HCT116 (cell line): ENCODE data around the gene RTN4RL1. TPM values are rescaled to one million over a fixed set of nuclear protein-coding genes. Genes with fewer than 3 reads are reported as not detected.

Experiments used
- ATAC-seq: fragments of 200-7000 bp; cut with Tn5 transposase; 2 replicates; pipeline ENCODE4 v1.9.1; 2020; ENCODE audit warnings: mild to moderate bottlenecking, moderate library complexity
- BruUV-seq: library from RNA; stranded (reverse); fragments of 400-500 nt; replicated peaks from 2 replicates; lab custom pipeline; 2021; lab: Mats Ljungman, UMichigan
- CTCF ChIA-PET: fragments of 300-600 bp; sonication (Branson Sonifier 250); formaldehyde crosslinking; loops from one replicate; lab custom pipeline; 2021; ENCODE audit warnings: antibody characterized with exemption; lab: Charles Lee
- POLR2A ChIA-PET: fragments of 300-600, 350-600 bp; sonication (Branson Sonifier 250); formaldehyde crosslinking; loops from one replicate; lab custom pipeline; 2021; ENCODE audit warnings: antibody characterized with exemption; lab: Charles Lee
- RAD21 ChIA-PET, 2 experiments: fragments of 300-600 bp; sonication (Branson Sonifier 250); formaldehyde crosslinking; loops; one replicate each; lab custom pipeline; 2023; ENCODE audit warnings: low total read pairs in 2 of 2; ENCODE audit not compliant: uncharacterized antibody in 2 of 2, unreplicated experiment in 2 of 2, low non-redundant PET in 1 of 2; lab: Charles Lee
- DNase-seq: peaks from one replicate; pipeline ENCODE4 v3.0.0-alpha.2; 2010; ENCODE audit warnings: low read depth, low spot score
- H2AFZ ChIP-seq: fragments of 200-600 bp; shearing (Covaris generic), sonication (generic); 2 replicates; pipeline ENCODE4 v1.6.1; 2017; ENCODE audit warnings: low read depth, mixed run types, mixed read lengths, antibody characterized with exemption, low read length; ENCODE audit not compliant: poor library complexity, severe bottlenecking
- H3K27ac ChIP-seq: 2 replicates; pipeline ENCODE4 v1.5.1; 2012; ENCODE audit warnings: low read depth, low read length
- H3K27me3 ChIP-seq: fragments of 200-600 bp; sonication (generic); 2 replicates; pipeline ENCODE4 v1.6.1; 2016; ENCODE audit warnings: mixed run types, low read length, mixed read lengths; ENCODE audit not compliant: insufficient read depth
- H3K36me3 ChIP-seq, 2 experiments: fragments of 200-500 bp in 1 of 2; fragments of 200-600 bp in 1 of 2; sonication (Bioruptor generic) in 1 of 2; sonication (generic) in 1 of 2; 2 replicates each; pipeline versions ENCODE4 v1.5.1 to v1.6.1; 2014 to 2016; ENCODE audit warnings: low read length in 2 of 2, inconsistent platforms in 1 of 2, mixed read lengths in 1 of 2, mixed run types in 1 of 2; ENCODE audit not compliant: insufficient read depth in 2 of 2, control insufficient read depth in 1 of 2
- H3K4me1 ChIP-seq, 2 experiments: fragments of 200-600 bp in 1 of 2; sonication (generic) in 1 of 2; 2 replicates each; pipeline versions ENCODE4 v1.5.1 to v1.6.1; 2012 to 2017; ENCODE audit warnings: low read length in 2 of 2, inconsistent platforms in 1 of 2, mild to moderate bottlenecking in 1 of 2, mixed read lengths in 1 of 2, mixed run types in 1 of 2, moderate library complexity in 1 of 2; ENCODE audit not compliant: insufficient read depth in 2 of 2, control insufficient read depth in 1 of 2
- H3K4me2 ChIP-seq: fragments of 200-600 bp; sonication (generic); 2 replicates; pipeline ENCODE4 v1.6.1; 2017; ENCODE audit warnings: mixed run types, low read length, mixed read lengths
- H3K4me3 ChIP-seq, 2 experiments: fragments of 200-600 bp in 1 of 2; sonication (generic) in 1 of 2; replicated peaks in 1 of 2; 2 replicates each; pipeline ENCODE4 v1.5.1; 2011 to 2016; ENCODE audit warnings: low read length in 2 of 2, control low read depth in 1 of 2, low read depth in 1 of 2, mild to moderate bottlenecking in 1 of 2, mixed read lengths in 1 of 2, mixed run types in 1 of 2
- H3K79me2 ChIP-seq: fragments of 200-600 bp; sonication (generic); 2 replicates; pipeline ENCODE4 v1.6.1; 2017; ENCODE audit warnings: mild to moderate bottlenecking, mixed run types, low read length, moderate library complexity, mixed read lengths; ENCODE audit not compliant: insufficient read depth
- H3K9ac ChIP-seq: fragments of 200-600 bp; sonication (generic); 2 replicates; pipeline ENCODE4 v1.6.1; 2016; ENCODE audit warnings: low read length, mixed read lengths
- H3K9me2 ChIP-seq: fragments of 200-600 bp; sonication (generic), shearing (Covaris generic); 2 replicates; pipeline ENCODE4 v1.6.1; 2017; ENCODE audit warnings: mixed run types, mild to moderate bottlenecking, moderate library complexity; ENCODE audit not compliant: insufficient read depth
- H3K9me3 ChIP-seq, 2 experiments: fragments of 200-500 bp in 1 of 2; fragments of 200-600 bp in 1 of 2; sonication (Bioruptor generic) in 1 of 2; sonication (generic) in 1 of 2; 2 replicates each; pipeline ENCODE4 v1.6.1; 2014 to 2017; ENCODE audit warnings: low read length in 2 of 2, mixed read lengths in 2 of 2, inconsistent platforms in 1 of 2, low read depth in 1 of 2, mild to moderate bottlenecking in 1 of 2, mixed run types in 1 of 2, moderate library complexity in 1 of 2; ENCODE audit not compliant: control insufficient read depth in 1 of 2, insufficient read depth in 1 of 2
- H4K20me1 ChIP-seq: fragments of 200-600 bp; sonication (generic), shearing (Covaris generic); 2 replicates; pipeline ENCODE4 v1.6.1; 2017; ENCODE audit warnings: mixed run types, mild to moderate bottlenecking, moderate library complexity; ENCODE audit not compliant: insufficient read depth
- CBX3 ChIP-seq: IDR thresholded peaks from 2 replicates; pipeline ENCODE4 v1.6.1; 2012; ENCODE audit warnings: low read depth
- ELF1 ChIP-seq: IDR thresholded peaks from 2 replicates; pipeline ENCODE4 v1.6.1; 2012; ENCODE audit warnings: low read depth, borderline replicate concordance
- JUND ChIP-seq: IDR thresholded peaks from 2 replicates; pipeline ENCODE4 v1.6.1; 2012
- POLR2A ChIP-seq: IDR thresholded peaks from 2 replicates; pipeline ENCODE4 v1.7.0; 2011; ENCODE audit warnings: borderline replicate concordance; ENCODE audit not compliant: insufficient read depth, insufficient read length; ENCODE audit errors: extremely low read depth
- POLR2AphosphoS5 ChIP-seq: IDR thresholded peaks from 2 replicates; pipeline ENCODE4 v1.6.1; 2011; ENCODE audit warnings: mild to moderate bottlenecking, low read depth, low read length, moderate library complexity
- RAD21 ChIP-seq: IDR thresholded peaks from 2 replicates; pipeline ENCODE4 v1.6.1; 2012; ENCODE audit warnings: low read depth, mild to moderate bottlenecking
- SIN3A ChIP-seq: IDR thresholded peaks from 2 replicates; pipeline ENCODE4 v1.6.1; 2012; ENCODE audit warnings: low read depth
- SP1 ChIP-seq: IDR thresholded peaks from 2 replicates; pipeline ENCODE4 v1.6.1; 2012; ENCODE audit warnings: low read depth
- SRF ChIP-seq: IDR thresholded peaks from 2 replicates; pipeline ENCODE4 v1.6.1; 2012; ENCODE audit warnings: low read depth
- intact Hi-C: fragments of 100-400 bp; cut with micrococcal nuclease; formaldehyde crosslinking; loops from 2 replicates; pipeline ENCODE4 v1.10.0; 2022
- total RNA-seq: library from RNA; stranded (reverse); gene quantifications from one replicate; pipeline ENCODE4 v1.2.1, GENCODE V29; 2021; ENCODE audit not compliant: unreplicated experiment
- TF ChIP-seq, protein P1 (sequence below): IDR thresholded peaks from 2 replicates; pipeline ENCODE4 v1.6.1; 2011; ENCODE audit warnings: mild to moderate bottlenecking, low read length, moderate library complexity; ENCODE audit not compliant: insufficient replicate concordance; ENCODE audit errors: extremely low read depth
- TF ChIP-seq, protein P2 (sequence below): IDR thresholded peaks from 2 replicates; pipeline ENCODE4 v1.6.1; 2012; ENCODE audit warnings: low read depth
- TF ChIP-seq, protein P3 (sequence below), 3 experiments: fragments of 200-600 bp in 1 of 3; sonication (generic) in 1 of 3; IDR thresholded peaks in 2 of 3; conservative IDR thresholded peaks in 1 of 3; 2 replicates each; pipeline ENCODE4 v1.5.1; 2012 to 2017; ENCODE audit warnings: low read depth in 2 of 3, low read length in 2 of 3, antibody characterized with exemption in 1 of 3, borderline replicate concordance in 1 of 3, control low read depth in 1 of 3, mild to moderate bottlenecking in 1 of 3, mixed read lengths in 1 of 3, mixed run types in 1 of 3, moderate library complexity in 1 of 3; ENCODE audit not compliant: insufficient read depth in 1 of 3

Gene RTN4RL1
- total RNA-seq, 1 experiment from 2014 or later: 3.7 TPM

DNA sequence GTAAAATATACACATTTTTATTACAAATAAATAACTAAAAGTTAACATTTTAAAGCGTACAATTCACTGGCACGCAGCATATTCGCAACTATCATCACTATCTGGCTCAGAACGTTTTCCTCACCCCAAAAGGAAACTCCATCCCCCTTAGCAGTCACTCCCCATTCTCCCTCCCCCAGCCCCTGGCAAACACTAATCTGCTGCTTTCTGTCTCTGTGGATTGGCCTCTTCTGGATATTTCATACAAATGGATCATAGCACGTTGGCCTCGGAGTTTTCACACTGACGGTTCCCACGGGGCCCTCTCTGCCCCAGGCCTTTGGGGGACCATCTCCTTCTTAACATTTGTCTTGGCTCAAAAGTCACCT is 64.6 kb downstream of the RTN4RL1 start:
- POLR2A ChIA-PET: no interaction called here
- H3K79me2 ChIP-seq: no peaks in the 10 kb centered on the region

More for the DNA sequence above, 64.6 kb downstream of the RTN4RL1 start:
- TF ChIP-seq, protein P1, sequence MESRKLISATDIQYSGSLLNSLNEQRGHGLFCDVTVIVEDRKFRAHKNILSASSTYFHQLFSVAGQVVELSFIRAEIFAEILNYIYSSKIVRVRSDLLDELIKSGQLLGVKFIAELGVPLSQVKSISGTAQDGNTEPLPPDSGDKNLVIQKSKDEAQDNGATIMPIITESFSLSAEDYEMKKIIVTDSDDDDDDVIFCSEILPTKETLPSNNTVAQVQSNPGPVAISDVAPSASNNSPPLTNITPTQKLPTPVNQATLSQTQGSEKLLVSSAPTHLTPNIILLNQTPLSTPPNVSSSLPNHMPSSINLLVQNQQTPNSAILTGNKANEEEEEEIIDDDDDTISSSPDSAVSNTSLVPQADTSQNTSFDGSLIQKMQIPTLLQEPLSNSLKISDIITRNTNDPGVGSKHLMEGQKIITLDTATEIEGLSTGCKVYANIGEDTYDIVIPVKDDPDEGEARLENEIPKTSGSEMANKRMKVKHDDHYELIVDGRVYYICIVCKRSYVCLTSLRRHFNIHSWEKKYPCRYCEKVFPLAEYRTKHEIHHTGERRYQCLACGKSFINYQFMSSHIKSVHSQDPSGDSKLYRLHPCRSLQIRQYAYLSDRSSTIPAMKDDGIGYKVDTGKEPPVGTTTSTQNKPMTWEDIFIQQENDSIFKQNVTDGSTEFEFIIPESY: no peak
- TF ChIP-seq, protein P2, sequence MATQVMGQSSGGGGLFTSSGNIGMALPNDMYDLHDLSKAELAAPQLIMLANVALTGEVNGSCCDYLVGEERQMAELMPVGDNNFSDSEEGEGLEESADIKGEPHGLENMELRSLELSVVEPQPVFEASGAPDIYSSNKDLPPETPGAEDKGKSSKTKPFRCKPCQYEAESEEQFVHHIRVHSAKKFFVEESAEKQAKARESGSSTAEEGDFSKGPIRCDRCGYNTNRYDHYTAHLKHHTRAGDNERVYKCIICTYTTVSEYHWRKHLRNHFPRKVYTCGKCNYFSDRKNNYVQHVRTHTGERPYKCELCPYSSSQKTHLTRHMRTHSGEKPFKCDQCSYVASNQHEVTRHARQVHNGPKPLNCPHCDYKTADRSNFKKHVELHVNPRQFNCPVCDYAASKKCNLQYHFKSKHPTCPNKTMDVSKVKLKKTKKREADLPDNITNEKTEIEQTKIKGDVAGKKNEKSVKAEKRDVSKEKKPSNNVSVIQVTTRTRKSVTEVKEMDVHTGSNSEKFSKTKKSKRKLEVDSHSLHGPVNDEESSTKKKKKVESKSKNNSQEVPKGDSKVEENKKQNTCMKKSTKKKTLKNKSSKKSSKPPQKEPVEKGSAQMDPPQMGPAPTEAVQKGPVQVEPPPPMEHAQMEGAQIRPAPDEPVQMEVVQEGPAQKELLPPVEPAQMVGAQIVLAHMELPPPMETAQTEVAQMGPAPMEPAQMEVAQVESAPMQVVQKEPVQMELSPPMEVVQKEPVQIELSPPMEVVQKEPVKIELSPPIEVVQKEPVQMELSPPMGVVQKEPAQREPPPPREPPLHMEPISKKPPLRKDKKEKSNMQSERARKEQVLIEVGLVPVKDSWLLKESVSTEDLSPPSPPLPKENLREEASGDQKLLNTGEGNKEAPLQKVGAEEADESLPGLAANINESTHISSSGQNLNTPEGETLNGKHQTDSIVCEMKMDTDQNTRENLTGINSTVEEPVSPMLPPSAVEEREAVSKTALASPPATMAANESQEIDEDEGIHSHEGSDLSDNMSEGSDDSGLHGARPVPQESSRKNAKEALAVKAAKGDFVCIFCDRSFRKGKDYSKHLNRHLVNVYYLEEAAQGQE: no peak
- no peak for TF ChIP-seq SRF
- TF ChIP-seq POLR2AphosphoS5: no peak
- TF ChIP-seq POLR2A: no peak
- TF ChIP-seq CBX3: no peak
- TF ChIP-seq SP1: no peak
- TF ChIP-seq JUND: no peak
- TF ChIP-seq RAD21: no peak
- TF ChIP-seq SIN3A: no peak
- no peak for TF ChIP-seq ELF1
- TF ChIP-seq, protein P3, sequence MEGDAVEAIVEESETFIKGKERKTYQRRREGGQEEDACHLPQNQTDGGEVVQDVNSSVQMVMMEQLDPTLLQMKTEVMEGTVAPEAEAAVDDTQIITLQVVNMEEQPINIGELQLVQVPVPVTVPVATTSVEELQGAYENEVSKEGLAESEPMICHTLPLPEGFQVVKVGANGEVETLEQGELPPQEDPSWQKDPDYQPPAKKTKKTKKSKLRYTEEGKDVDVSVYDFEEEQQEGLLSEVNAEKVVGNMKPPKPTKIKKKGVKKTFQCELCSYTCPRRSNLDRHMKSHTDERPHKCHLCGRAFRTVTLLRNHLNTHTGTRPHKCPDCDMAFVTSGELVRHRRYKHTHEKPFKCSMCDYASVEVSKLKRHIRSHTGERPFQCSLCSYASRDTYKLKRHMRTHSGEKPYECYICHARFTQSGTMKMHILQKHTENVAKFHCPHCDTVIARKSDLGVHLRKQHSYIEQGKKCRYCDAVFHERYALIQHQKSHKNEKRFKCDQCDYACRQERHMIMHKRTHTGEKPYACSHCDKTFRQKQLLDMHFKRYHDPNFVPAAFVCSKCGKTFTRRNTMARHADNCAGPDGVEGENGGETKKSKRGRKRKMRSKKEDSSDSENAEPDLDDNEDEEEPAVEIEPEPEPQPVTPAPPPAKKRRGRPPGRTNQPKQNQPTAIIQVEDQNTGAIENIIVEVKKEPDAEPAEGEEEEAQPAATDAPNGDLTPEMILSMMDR (IDR thresholded peaks at IDR 0.05 in 2 of 3, conservative IDR thresholded peaks at IDR 0.05 in 1 of 3; ENCODE audit: borderline replicate concordance in 1 of 3, insufficient read depth in 1 of 3, low read depth in 2 of 3, low read length in 2 of 3): no peak
- TF ChIP-seq, all 23 proteins: peak for 0
- no peak overlapping the region for H3K4me3 ChIP-seq
- ChIA-PET RAD21 (no interaction called here), CTCF (no interaction called here)
- no peaks in the 10 kb centered on the region for H3K9me3 ChIP-seq
- H3K4me1 ChIP-seq: peaks cover 14 to 17% of the 10 kb centered on the region in 2 experiments
- H2AFZ ChIP-seq: no peak overlapping the region
- H3K4me2 ChIP-seq: no peak overlapping the region
- no peaks in the 10 kb centered on the region for H3K36me3 ChIP-seq
- no peak for ATAC-seq
- H3K27ac ChIP-seq: no peak overlapping the region
- no peak for DNase-seq
- no peak overlapping the region for H3K9ac ChIP-seq
- no peaks in the 10 kb centered on the region for H3K27me3 ChIP-seq
- H4K20me1 ChIP-seq: no peaks in the 10 kb centered on the region
- intact Hi-C loops: no loop called here
- no peaks in the 10 kb centered on the region for H3K9me2 ChIP-seq
- BruUV-seq: no TSS peak
